SH-SY5Y (cell line): ENCODE results near the gene IGHMBP2.

Experiments used
- GATA2 ChIP-seq: IDR thresholded peaks from 2 replicates; pipeline ENCODE4 v1.6.1; 2011; ENCODE audit warnings: mild to moderate bottlenecking, low read depth, low read length
- GATA3 ChIP-seq: IDR thresholded peaks from 2 replicates; pipeline ENCODE4 v1.6.1; 2011; ENCODE audit warnings: low read depth, mild to moderate bottlenecking, low read length, moderate library complexity

DNA sequence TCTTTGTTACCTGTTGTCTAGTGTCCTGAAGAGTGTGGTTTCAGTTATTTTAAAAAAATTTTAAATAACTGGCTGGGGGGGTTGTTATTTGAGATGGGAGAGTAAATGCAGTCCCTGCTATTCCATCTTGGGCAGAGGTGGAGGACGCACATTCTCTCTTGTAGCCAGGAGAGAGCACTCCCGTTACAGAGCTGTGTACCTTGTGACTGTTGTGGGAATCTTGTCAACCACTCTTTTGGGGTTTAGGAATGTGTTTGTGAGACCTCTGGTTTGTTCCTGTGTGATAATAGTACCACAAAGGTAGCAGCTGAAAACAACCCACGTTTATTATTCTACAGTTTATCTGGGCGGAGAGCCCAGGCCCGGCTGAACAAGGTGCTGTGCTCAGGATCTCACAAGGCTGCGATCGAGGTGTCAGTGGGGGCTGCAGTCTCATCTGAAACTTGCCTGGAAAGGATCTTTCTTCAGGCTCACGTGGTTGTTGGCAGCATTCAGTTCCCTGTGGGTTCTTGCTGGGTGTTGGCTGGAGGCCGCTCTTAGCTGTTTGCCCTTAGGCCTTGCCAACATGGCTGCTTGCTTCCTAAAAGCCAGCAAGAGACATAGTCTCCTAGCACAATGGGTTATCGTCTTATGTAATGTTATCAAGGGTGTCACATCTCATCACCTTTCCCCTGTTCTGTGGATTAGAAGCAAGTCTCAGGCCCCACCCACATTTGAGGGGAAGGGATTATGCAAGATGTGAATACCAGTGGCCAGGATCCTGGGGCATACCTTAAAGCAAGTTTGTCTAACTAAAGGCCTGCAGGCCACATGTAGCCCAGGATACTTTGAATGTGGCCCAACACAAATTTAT is 20.6 kb downstream of the IGHMBP2 start:
- TF ChIP-seq GATA3 (no peak), GATA2 (no peak)
